ENCODE measurements around the gene FOXO6.

The FOXO6 gene

DNA sequence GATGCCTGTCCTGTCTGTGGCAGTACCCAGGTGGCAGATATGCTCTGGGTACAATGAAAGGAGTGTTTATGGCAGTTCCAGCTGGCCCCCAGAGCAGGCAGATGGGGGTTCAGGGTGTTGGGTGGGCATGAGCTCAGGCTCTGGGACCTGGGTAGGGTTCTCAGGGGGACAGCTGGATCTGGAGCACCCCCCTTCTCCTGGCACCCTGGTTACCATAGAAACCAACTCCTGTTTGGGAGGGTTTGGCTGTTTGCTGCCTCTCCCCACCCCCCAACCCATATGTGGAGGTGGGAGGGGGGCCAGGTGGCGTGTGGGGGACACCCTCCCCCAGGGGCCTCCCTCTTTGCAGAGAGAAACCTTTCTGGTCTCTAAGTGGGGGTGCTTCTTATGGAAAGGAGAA lies 7.1 kb downstream of the FOXO6 start:
- DNase-seq, result no peak

GRCh38 chr1:41368801-41369200 lies 7.6 kb downstream of the FOXO6 start:
- no peak for DNase-seq

- no peak for DNase-seq
These were observed 8.3 kb downstream of the FOXO6 start for GRCh38 chr1:41369531-41369930.

DNA sequence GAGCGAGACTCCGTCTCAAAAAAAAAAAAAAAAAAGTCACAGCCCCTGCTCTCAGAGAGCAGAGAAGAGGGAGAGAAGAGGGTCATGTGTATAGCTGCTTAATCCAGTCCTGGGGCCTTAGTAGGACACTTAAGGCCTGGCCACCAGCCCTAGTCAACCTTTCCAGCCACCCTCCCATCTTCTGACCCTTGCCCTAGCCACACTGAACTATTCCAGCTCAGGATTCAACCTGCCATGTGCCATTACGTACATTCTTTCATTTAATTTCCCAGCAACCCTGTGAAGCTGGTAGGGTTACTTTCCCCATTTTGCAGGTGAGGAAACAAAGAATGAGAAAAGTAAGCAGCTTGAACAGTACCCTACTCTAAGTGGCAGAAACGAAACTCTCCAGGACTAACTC lies 9.0 kb downstream of the FOXO6 start:
- no peak for DNase-seq

- no peak for DNase-seq
These were observed 9.7 kb downstream of the FOXO6 start for GRCh38 chr1:41370756-41371420.

DNA sequence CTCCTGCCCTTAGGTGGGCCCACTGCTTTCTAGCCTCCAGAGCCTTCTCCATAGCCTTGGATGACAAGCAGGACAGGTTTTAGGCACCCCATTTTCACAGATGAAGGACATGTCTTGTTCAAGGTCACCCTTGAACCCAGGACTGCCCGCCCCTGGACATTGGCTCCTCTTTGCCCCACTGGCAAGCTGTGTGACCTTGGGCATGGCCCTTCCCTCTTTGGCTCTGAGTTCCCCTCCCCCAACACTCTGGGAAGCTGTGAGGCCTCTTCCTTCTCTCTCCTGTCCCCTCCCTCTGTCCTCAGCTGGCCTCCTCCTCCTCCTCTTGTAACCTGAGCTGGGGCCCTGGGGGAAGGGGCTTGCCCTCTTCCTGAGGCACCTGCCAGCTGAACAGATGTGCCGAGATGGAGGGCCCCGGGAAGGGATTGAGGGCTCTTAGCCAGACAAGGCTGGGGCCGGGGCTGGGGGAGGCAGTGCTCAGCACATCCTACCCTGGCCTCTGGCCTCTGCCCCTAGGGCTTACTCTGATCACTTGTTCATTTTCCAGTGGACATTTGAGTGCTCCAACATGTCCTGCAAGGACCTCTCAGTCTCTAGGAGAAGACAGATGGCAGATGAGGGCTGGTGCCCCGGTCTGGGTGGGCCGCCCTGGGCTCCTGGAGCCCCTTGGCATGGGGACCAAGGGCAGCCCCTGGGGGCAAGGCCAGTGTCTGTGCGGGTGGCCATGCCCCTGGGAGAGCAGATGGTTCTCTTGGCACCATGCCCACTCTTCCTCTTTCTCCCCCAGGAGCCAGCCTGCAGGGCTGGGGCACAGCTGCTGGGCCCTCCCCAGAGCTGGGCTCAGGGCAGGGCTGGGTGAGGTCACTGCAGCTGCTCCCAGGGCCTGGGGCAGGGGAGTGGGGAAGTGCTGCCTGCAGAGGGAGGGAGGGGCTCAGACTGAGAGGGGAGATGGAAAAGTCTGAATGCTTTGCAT lies 10.7 kb downstream of the FOXO6 start:
- peak; percentile 86 to 97 for DNase-seq

GRCh38 chr1:41372600-41372993 lies 11.4 kb downstream of the FOXO6 start:
- no peak for DNase-seq

- DNase-seq, result no peak
These were observed 12.1 kb downstream of the FOXO6 start for GRCh38 chr1:41373373-41373772.

- DNase-seq, result no peak
These were observed 13.5 kb downstream of the FOXO6 start for GRCh38 chr1:41374711-41375110.

- peak in 1 of 2 experiments; percentile 53 for DNase-seq
These were observed 16.2 kb downstream of the FOXO6 start for GRCh38 chr1:41377397-41377796.

GRCh38 chr1:41378222-41378621 lies 17.0 kb downstream of the FOXO6 start:
- DNase-seq, result no peak

- no peak for DNase-seq
These were observed 17.9 kb downstream of the FOXO6 start for GRCh38 chr1:41378999-41379737.

DNA sequence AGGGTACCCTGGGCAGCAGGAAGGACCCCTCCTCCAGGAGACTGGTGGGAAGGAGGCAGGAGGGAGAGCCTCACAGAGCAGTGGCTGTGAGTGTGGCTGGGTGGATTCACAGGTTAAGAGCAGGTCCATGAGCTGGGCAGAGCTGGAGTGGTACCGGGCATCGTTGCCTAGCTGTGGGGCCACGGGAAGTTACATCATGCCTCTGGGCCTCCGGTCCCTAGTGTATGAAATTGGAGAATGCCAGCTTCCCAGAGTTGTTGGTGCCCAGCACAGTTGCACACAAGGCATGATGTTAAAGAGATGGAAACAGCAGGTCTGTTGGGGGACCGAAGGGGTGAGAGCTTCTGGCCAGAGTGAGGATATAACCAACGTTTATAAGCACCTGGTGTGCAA lies 18.5 kb downstream of the FOXO6 start:
- DNase-seq, result peak in 1 of 2 experiments; percentile 39

GRCh38 chr1:41380195-41380594 lies 19.0 kb downstream of the FOXO6 start:
- DNase-seq, result no peak

DNA sequence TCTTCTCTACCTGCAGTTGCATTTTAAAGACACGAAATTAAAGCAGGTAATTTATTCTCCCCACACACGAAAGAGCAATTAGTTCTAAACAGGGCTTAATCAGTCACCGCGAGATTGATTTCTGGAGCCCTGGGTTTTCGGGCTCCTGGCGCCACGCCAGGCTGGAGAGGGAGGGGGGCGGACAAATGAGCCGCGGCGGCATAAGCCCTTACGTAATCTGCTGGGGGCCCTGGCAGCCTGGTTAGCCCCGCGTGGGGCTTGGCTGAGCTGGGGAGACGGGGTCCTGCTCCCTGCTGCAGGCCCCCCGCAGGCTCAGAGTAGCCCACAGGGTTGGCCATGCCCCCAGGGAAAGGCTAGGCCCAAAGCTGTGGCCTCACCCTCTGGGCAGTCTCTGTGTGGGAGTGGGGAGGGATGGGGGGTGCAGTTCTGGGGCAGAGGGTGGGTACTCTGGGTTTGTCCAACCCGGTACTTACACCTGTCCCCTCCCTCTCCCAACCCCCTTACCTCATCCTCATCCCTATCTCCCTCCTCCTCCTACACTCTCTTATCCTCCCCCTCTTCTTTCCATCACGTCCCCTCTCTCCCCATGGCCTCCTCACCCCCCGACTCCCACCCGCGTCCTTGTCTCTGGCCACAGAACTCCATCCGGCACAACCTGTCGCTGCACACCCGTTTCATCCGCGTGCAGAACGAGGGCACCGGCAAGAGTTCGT lies 19.9 kb downstream of the FOXO6 start:
- peak; percentile 64 to 84 for DNase-seq

- no peak for DNase-seq
These were observed 20.7 kb downstream of the FOXO6 start for GRCh38 chr1:41381692-41382479.

DNA sequence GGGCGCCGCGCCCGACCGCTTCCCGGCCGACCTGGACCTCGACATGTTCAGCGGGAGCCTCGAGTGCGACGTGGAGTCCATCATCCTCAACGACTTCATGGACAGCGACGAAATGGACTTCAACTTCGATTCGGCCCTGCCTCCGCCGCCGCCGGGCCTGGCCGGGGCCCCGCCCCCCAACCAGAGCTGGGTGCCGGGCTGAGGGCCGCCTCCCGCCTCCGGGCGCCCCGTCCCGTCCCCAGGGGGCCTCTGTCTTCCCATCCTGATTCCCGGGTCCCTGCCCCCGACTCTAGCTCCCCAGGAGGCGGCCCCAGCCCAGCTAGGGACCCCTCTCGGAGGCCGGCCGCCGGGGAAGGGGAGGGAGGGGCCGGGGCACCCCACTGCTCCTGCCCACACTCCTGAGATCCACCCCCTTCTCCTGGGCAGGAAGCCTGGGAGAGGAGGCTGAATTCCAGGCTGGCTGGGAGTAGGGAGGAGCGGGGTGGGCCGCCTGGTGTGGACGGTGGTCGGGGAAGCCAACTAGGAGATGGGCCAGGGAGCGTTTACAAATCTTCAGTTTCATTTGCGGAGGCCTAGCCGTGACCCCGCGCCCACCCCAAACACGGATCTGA lies 21.4 kb downstream of the FOXO6 start:
- no peak for DNase-seq

- DNase-seq, result no peak
These were observed 22.0 kb downstream of the FOXO6 start for GRCh38 chr1:41383094-41383852.

- DNase-seq, result no peak
These were observed 23.3 kb downstream of the FOXO6 start for GRCh38 chr1:41384579-41384978.

DNA sequence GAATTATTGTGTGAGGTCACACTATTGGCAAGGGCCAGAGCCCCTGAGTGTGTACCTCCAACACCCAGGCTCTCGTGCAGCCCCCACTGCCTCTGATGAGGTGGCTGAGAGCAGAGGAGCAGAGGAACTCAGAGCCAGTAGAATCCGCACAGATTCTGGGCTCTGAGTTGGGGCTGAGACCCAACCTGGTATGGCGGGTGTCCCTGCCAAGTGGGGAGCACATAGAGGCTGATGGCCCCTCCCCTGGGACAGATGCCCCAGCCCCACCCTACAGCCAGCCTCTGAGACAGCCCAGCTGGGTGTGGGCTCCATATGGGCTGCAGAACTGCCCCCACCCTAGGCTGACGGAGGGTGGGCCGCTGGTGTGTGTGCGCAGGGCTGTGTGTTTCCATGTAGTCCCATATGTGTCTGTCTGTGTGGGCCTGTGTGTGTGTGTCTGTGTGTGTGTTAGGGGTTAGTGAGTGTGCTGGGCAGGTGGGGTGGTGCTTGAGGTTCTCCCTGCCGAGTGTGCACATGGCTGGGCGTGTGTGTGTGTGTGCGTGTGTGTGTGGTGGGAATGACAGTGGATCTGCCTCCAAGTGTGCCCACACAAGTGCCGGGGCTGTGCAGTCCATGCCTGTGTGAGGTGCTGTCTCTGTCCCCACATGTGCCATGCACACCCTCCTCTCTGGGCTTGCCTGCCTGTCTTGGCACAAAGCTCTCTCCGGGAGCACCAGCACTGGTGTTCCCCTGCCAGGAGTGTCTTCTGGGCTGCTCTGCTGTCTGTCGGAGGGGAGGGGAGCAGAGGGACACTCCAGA lies 24.4 kb downstream of the FOXO6 start:
- DNase-seq, result peak; percentile 93 to 94

All from NCI-H446 (cell line).